NCI-H1436 (cell line): ENCODE results near the gene AKR7A2.

ENCODE experiments used
- DNase-seq: peaks from one replicate; lab custom pipeline; 2025; lab: John Stamatoyannopoulos, UW

AKR7A2 gene

GRCh38 chr1:19342894-19343616 is 31.1 kb upstream of the AKR7A2 start:
- DNase-seq, result no peak

- no peak for DNase-seq
Measured at GRCh38 chr1:19342062-19342750, 30.3 kb upstream of the AKR7A2 start.

- DNase-seq, result peak; percentile 25
Measured at GRCh38 chr1:19341201-19342061, 29.5 kb upstream of the AKR7A2 start.

- DNase-seq, result no peak
Measured at GRCh38 chr1:19340387-19340937, 28.5 kb upstream of the AKR7A2 start.

- DNase-seq, result no peak
Measured at GRCh38 chr1:19339214-19339861, 27.4 kb upstream of the AKR7A2 start.

GRCh38 chr1:19338323-19338762 is 26.4 kb upstream of the AKR7A2 start:
- no peak for DNase-seq

GRCh38 chr1:19337289-19337688 is 25.3 kb upstream of the AKR7A2 start:
- no peak for DNase-seq

- DNase-seq, result no peak
Measured at GRCh38 chr1:19336543-19336942, 24.6 kb upstream of the AKR7A2 start.

- DNase-seq, result no peak
Measured at GRCh38 chr1:19333587-19334354, 21.8 kb upstream of the AKR7A2 start.

GRCh38 chr1:19332832-19333231 is 20.9 kb upstream of the AKR7A2 start:
- DNase-seq, result no peak

- DNase-seq, result no peak
Measured at GRCh38 chr1:19331262-19331878, 19.4 kb upstream of the AKR7A2 start.

- DNase-seq, result no peak
Measured at GRCh38 chr1:19330449-19331135, 18.6 kb upstream of the AKR7A2 start.

- no peak for DNase-seq
Measured at GRCh38 chr1:19329611-19330010, 17.7 kb upstream of the AKR7A2 start.

GRCh38 chr1:19329188-19329587 is 17.2 kb upstream of the AKR7A2 start:
- DNase-seq, result no peak

GRCh38 chr1:19328486-19328885 is 16.5 kb upstream of the AKR7A2 start:
- DNase-seq, result no peak

GRCh38 chr1:19327736-19328135 is 15.8 kb upstream of the AKR7A2 start:
- DNase-seq, result no peak

- no peak for DNase-seq
Measured at GRCh38 chr1:19327301-19327700, 15.4 kb upstream of the AKR7A2 start.

- DNase-seq, result no peak
Measured at GRCh38 chr1:19326748-19327065, 14.8 kb upstream of the AKR7A2 start.

- DNase-seq, result no peak
Measured at GRCh38 chr1:19325958-19326747, 14.2 kb upstream of the AKR7A2 start.
